Fibroblast of pulmonary artery (primary cell): ENCODE measurements around the gene GRID2.

Source experiments
- DNase-seq: peaks from one replicate; pipeline ENCODE4 v3.0.0-alpha.2; 2010; ENCODE audit warnings: low read depth
- H3K4me3 ChIP-seq: replicated peaks from 2 replicates; pipeline ENCODE4 v1.5.1; 2011; ENCODE audit warnings: low read depth, mild to moderate bottlenecking, control low read depth, low read length, moderate library complexity
- TF ChIP-seq, protein P1 (sequence below): IDR thresholded peaks from 2 replicates; pipeline ENCODE4 v1.5.1; 2011; ENCODE audit warnings: mild to moderate bottlenecking, control low read depth, low read length, inconsistent platforms; ENCODE audit errors: missing control alignments

GRID2 gene

DNA sequence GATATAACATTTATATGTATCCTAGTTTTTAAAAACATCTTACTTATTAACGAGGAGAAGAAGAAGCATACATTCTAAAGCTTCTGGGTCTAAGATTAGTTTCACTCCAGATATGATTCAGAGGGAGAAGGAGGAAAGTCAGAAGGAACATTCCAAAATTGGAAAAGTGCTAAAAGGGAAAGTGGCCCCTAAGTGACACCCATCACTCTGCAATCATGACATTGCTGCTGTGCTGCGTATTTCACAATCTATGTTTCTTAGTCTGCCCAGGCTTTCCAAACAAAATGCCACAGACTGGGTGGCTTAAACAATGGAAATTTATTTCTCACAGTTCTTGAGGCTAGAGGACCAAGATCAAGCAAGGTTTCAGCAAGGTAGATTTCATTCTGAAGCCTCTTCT, 1452.3 kb downstream of the GRID2 start:
- TF ChIP-seq, protein P1, sequence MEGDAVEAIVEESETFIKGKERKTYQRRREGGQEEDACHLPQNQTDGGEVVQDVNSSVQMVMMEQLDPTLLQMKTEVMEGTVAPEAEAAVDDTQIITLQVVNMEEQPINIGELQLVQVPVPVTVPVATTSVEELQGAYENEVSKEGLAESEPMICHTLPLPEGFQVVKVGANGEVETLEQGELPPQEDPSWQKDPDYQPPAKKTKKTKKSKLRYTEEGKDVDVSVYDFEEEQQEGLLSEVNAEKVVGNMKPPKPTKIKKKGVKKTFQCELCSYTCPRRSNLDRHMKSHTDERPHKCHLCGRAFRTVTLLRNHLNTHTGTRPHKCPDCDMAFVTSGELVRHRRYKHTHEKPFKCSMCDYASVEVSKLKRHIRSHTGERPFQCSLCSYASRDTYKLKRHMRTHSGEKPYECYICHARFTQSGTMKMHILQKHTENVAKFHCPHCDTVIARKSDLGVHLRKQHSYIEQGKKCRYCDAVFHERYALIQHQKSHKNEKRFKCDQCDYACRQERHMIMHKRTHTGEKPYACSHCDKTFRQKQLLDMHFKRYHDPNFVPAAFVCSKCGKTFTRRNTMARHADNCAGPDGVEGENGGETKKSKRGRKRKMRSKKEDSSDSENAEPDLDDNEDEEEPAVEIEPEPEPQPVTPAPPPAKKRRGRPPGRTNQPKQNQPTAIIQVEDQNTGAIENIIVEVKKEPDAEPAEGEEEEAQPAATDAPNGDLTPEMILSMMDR = no peak
- DNase-seq = no peak
- H3K4me3 ChIP-seq = no peak overlapping the region

DNA sequence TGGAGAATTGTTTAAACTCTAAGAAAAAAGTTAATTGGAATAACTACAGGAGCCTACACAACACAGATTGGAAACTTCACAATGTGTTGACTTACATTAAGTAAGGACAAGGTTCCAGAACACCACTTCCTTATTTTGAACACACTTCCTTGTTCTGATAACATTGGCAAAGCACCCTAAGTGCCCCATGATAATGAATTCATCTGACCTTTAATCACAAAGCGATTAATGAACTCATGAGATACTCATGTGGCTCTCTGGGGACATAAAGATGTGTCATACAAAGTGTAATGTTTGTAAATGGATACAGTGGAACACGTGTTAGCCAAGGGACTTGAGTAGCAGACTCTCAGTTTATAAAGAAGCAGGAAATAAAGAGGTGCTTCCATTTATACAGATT, 1455.7 kb downstream of the GRID2 start:
- no peak for DNase-seq
- TF ChIP-seq, protein P1 = no peak
- no peak overlapping the region for H3K4me3 ChIP-seq

DNA sequence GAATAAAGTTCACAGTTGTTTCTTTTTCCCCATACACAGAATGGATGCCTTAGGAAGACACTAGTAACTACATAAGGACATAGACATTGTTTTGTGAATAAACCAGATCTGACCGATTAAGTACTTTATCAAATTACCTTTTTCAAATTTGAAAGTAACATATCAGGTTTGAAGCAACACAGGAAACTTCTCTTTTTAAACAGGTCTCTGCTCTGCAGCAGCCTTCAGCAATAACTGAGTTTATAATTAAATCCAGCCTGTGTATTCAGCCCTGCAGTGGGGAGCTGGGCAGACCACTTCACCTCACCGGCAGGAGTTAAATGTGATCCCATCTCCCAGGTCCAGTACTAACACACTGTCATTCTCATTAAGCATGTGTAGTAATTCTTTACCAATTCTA, 1456.5 kb downstream of the GRID2 start:
- TF ChIP-seq, protein P1 = no peak
- H3K4me3 ChIP-seq = no peak overlapping the region
- DNase-seq = no peak

DNA sequence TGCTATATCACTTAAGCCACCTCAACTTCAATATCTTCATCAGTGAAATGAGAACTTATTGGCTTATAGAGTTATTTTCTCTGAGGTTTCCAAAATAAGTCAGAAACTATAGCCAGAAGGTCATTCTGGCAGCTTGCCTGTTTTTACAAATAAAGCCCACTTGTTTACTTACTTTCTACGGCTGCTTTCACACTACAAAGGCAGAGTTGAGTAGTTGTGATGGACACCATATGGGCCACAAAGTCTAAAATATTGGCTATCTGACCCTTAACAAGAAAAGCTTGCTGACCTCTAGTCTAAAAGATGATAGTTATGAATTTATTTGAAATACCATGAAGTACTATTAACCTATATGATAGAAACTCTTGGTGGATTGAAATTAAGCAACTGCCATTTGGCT, 1457.5 kb downstream of the GRID2 start:
- H3K4me3 ChIP-seq = no peak overlapping the region
- TF ChIP-seq, protein P1 = no peak
- no peak for DNase-seq

DNA sequence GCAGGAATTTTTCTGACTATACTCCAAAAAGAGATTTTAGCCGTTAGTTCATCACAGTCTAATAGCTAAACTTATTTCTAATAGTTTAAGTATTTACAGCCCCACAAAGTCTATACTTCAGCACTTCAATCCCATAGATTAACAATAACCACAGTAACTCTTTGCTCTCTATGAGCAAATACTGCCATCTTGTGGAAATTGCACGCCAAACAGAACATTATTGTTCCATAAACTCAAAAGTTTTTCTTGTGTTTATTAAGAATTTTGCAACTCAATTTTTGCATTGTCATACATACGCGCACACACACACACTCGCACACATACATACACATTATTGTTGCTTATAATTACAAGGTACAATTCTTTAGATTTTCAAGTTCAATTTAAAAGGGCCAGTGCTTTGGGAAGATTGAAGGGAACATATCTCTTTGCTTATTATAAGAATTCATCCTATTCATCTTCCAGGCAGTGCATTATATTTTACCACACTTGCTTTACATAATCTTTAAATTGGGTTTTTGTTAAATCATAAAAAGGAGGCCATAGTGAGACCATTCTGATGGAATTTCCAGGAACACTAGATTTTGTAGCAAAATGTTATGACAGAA, 1461.0 kb downstream of the GRID2 start:
- H3K4me3 ChIP-seq = no peak overlapping the region
- TF ChIP-seq, protein P1 = peak; percentile 75
- DNase-seq = peak; percentile 72

DNA sequence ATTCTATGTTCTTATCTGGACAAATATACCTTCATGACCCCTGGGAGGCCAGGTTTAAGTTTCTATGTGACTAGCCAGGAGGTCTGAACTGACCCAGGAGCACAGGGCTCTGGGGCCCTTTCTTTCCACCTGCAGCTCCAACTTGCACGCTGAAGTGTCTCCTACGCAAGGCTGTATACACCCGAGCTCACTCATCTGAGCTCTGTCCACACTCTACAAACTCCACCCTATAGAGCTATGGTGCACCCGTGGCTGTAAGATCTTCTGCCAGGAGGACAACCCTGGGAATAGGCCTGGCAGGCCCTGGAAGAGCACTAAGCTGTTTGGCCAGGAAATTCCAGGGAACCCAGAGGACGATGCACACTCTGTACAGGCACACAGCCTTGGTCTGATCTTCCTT, 1464.2 kb downstream of the GRID2 start:
- TF ChIP-seq, protein P1 = no peak

DNA sequence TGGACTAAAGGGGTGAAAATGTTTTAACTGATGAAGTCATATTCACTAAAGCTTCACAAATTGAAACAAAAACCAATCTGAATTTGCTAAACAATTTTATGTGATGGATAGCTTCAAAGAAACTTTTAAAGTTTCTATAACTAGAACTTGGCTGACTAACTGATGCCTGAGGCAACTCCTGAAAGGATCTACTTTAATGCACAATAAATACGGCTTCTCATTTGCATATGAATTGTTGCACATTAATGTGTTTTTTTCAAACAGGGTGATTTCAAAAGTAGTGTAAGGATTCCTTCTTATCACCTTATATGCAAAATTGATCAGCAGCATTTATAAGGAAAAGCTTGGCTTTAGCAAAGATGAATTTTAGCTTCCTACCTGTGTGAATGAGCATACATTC, 1466.4 kb downstream of the GRID2 start:
- TF ChIP-seq, protein P1 = no peak
- no peak for DNase-seq
- no peak overlapping the region for H3K4me3 ChIP-seq

More for the DNA sequence above, 1464.2 kb downstream of the GRID2 start:
- no peak overlapping the region for H3K4me3 ChIP-seq
- DNase-seq = no peak
